ENCODE measurements around the gene SUPT5H. TPM values are rescaled to one million over a fixed set of nuclear protein-coding genes. Genes with fewer than 3 reads are reported as not detected.

SUPT5H gene
- total and polyA plus RNA-seq, 2 of the 4 experiments (the other 2 are of a cell fraction), result 75.3 to 116 TPM

DNA sequence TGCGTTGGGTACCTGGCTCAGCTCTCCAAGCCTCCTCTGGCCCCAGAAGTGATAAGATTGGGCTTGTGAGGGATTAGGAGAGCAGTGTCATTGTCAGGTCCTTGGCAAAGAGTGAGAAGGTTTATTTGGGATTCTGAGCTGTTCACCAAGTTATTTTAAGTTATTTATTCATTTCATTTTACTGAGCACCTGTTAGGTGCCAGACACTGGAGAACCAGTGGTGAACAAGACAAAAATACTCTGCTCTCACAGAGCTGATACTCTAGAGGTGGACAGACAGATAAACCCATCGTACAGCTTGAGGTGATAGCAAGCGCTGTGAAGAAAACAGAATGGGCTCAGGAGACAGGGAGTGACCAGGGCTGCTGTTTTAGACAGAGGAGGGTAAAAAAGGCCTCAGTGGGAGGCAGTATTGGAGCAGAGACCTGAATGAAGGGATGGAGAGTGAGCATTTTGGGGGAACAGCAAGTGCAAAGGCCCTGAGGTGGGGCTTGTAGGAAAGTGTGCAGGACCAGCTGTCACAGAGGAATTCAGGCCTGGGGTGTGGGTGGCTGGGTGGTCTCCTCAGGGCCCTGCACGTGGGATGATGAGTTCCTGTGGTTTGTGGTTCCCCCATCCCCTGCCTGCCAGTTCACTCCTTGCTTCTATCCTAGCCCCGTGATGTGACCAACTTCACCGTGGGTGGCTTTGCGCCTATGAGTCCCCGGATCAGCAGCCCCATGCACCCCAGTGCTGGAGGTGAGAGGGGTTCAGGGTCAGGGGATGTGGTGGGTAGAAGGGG is 26.6 kb downstream of the SUPT5H start:
- Histone ChIP-seq H4K91ac (ENCODE audit: insufficient read depth, low read depth, low read length) (no peak overlapping the region), H2BK120ac (ENCODE audit: low read depth, low read length) (no peak overlapping the region), H3K4me2 (ENCODE audit: low read depth, low read length) (no peak overlapping the region), H3K9me1 (ENCODE audit: insufficient read depth, low read length) (peaks cover 2% of the 10 kb centered on the region; the same call in 1 of the 2 replicates), H3K4me3 (ENCODE audit: insufficient read depth, low read depth, low read length) (no peak overlapping the region), H3K27me3 (ENCODE audit: control insufficient read depth, insufficient read depth, low read length) (no peaks in the 10 kb centered on the region), H3K27ac (ENCODE audit: insufficient read depth, low read length) (no peak overlapping the region), H4K20me1 (ENCODE audit: insufficient read depth, low read length) (peaks cover 12% of the 10 kb centered on the region), H3K4ac (ENCODE audit: low read depth, low read length) (no peak overlapping the region), H2AK9ac (replicated peaks; ENCODE audit: low read depth, low read length, poor library complexity) (peak overlapping the region; percentile 66), H3K4me1 (ENCODE audit: control insufficient read depth, insufficient read depth, low read length) (no peaks in the 10 kb centered on the region), H4K5ac (ENCODE audit: low read depth, low read length) (no peak overlapping the region), H3K36me3 (ENCODE audit: control insufficient read depth, insufficient read depth, low read length) (peaks cover 91% of the 10 kb centered on the region), H3K56ac (ENCODE audit: extremely low read depth, insufficient read depth, low read length) (no peak overlapping the region), H2BK15ac (ENCODE audit: low read depth, low read length) (no peak overlapping the region), H3K9ac (ENCODE audit: low read depth, low read length) (no peak overlapping the region), H2BK5ac (ENCODE audit: low read depth, low read length, poor library complexity, severe bottlenecking) (no peak overlapping the region), H4K8ac (ENCODE audit: low read depth in 2 of 2, low read length in 2 of 2) (no peak overlapping the region), H2AK5ac (ENCODE audit: low read depth, low read length) (no peak overlapping the region), H3K23ac (ENCODE audit: low read depth, low read length) (no peak overlapping the region), H2AFZ (replicated peaks; ENCODE audit: low read length, poor library complexity) (no peak overlapping the region), H3K79me1 (ENCODE audit: low read depth in 1 of 2, low read length in 2 of 2) (peaks cover 13% of the 10 kb centered on the region in 2 experiments; a peak in 3 of 4 replicates), H3K14ac (replicated peaks; ENCODE audit: low read depth, low read length) (no peak overlapping the region), H3K18ac (ENCODE audit: low read depth, low read length) (no peak overlapping the region), H3K9me3 (ENCODE audit: control insufficient read depth, insufficient read depth, low read length) (no peaks in the 10 kb centered on the region), H2BK20ac (ENCODE audit: low read depth, low read length) (no peak overlapping the region)
- intact Hi-C loops (cut with micrococcal nuclease), result no loop called here
- no TSS peak for BruUV-seq (replicated peaks)
- no peak for TF ChIP-seq POLR2A (IDR thresholded peaks at IDR 0.05; ENCODE audit: low read depth, low read length)
- TF ChIP-seq RFX5 (IDR thresholded peaks at IDR 0.05; ENCODE audit: low read depth, low read length), result no peak
- ChIA-PET CTCF (interaction anchor here (0.5 kb wide), 1 partner anchor 53 kb away, joined by 4 read pairs; no protein-coding TSS in a partner anchor), POLR2A (ENCODE audit: unreplicated experiment) (no interaction called here)
- ATAC-seq (ENCODE audit: low read depth) (no peak), DNase-seq (no peak)
- 100% methylated on average over 2 of the region's 8 CpGs; no CpG with 5 or more reads in 1 of the 2 experiments for WGBS, 2 experiments (ENCODE audit: extremely low coverage in 2 of 2, insufficient read length in 1 of 2)
- dilution Hi-C loops (cut with HindIII; ENCODE audit: low sequenced_read_pairs, unreplicated experiment), result no loop called here
- in situ Hi-C loops (cut with MboI; ENCODE audit: low sequenced_read_pairs), result no loop called here
